Measurements from ENCODE around the gene TNS1. TPM values are rescaled to one million over a fixed set of nuclear protein-coding genes. Genes with fewer than 3 reads are reported as not detected.

Gene TNS1
- total RNA-seq, 1 experiment from 2014 or later = 3.4 TPM

GRCh38 chr2:217959723-217960122, 43.1 kb downstream of the TNS1 start:
- Mint-ChIP-seq H3K27me3 (ENCODE audit: low read depth) (peaks cover 3% of the 10 kb centered on the region), H3K27ac (no peak overlapping the region), H3K36me3 (ENCODE audit: insufficient read depth in 1 of 3, low read depth in 3 of 3) (no peaks in the 10 kb centered on the region), H3K4me1 (peaks cover 23 to 29% of the 10 kb centered on the region in 2 experiments), H3K4me3 (no peak overlapping the region), H3K9me3 (no peaks in the 10 kb centered on the region)
- H4K91ac ChIP-seq (ENCODE audit: insufficient read length, low read depth, low read length) = no peak overlapping the region
- no peak overlapping the region for H4K5ac ChIP-seq (ENCODE audit: insufficient read length, low read depth, low read length)
- no peaks in the 10 kb centered on the region for H3K9me3 ChIP-seq (ENCODE audit: control insufficient read depth, low read depth, low read length)
- WGBS (ENCODE audit: extremely low coverage, insufficient read length, low lambda C conversion rate) = no CpG with 5 or more reads among the region's 8 CpGs
- no peak overlapping the region for H3K4ac ChIP-seq (ENCODE audit: low read depth, low read length)
- H3K9ac ChIP-seq (ENCODE audit: extremely low read depth, insufficient read length, low read length) = no peak overlapping the region
- H3K4me1 ChIP-seq (ENCODE audit: insufficient read depth, low read length) = no peaks in the 10 kb centered on the region
- no peaks in the 10 kb centered on the region for H3K23me2 ChIP-seq (ENCODE audit: insufficient read length, low read depth, low read length, poor library complexity, severe bottlenecking)
- no peak overlapping the region for H3K4me2 ChIP-seq (ENCODE audit: insufficient read depth, insufficient read length, low read length)
- H2AK5ac ChIP-seq (ENCODE audit: insufficient read length, low read length) = no peak overlapping the region
- no peak overlapping the region for H2BK12ac ChIP-seq (ENCODE audit: insufficient read length, low read depth, low read length)
- no peaks in the 10 kb centered on the region for H3K79me2 ChIP-seq (ENCODE audit: insufficient read depth, low read length)
- H3K79me1 ChIP-seq (ENCODE audit: insufficient read depth, low read depth, low read length, poor library complexity, severe bottlenecking) = no peaks in the 10 kb centered on the region
- DNase-seq = peak; percentile 39
- no peaks in the 10 kb centered on the region for H4K20me1 ChIP-seq (ENCODE audit: control insufficient read depth, insufficient read depth, insufficient read length)
- H3K23ac ChIP-seq (ENCODE audit: insufficient read length, low read depth, low read length) = no peak overlapping the region
- no peak overlapping the region for H2BK20ac ChIP-seq (ENCODE audit: low read depth, low read length, poor library complexity, severe bottlenecking)
- no peaks in the 10 kb centered on the region for H3K27me3 ChIP-seq (ENCODE audit: insufficient read depth, low read length)
- no peak overlapping the region for H3K56ac ChIP-seq (ENCODE audit: insufficient read length, low read depth, low read length)
- H3K27ac ChIP-seq (ENCODE audit: insufficient read length, low read depth, low read length) = no peak overlapping the region
- TF ChIP-seq CTCF (conservative IDR thresholded peaks at IDR 0.05) = no peak
- no peak overlapping the region for H2BK5ac ChIP-seq (ENCODE audit: insufficient read length, low read length)
- H3T11ph ChIP-seq (ENCODE audit: low read length) = no peak overlapping the region
- H2AFZ ChIP-seq (ENCODE audit: low read length) = no peak overlapping the region
- no peak overlapping the region for H2BK15ac ChIP-seq (ENCODE audit: low read depth, low read length)
- no peak overlapping the region for H3K18ac ChIP-seq (ENCODE audit: insufficient read length, low read depth, low read length)
- no peak overlapping the region for H4K8ac ChIP-seq (replicated peaks; ENCODE audit: insufficient read length, low read depth, low read length)
- H2BK120ac ChIP-seq (ENCODE audit: low read depth, low read length, poor library complexity, severe bottlenecking) = no peak overlapping the region
- no peak overlapping the region for H3K14ac ChIP-seq (ENCODE audit: insufficient read depth, low read length)
